Esophagus squamous epithelium (tissue), 4 donors: Measurements from ENCODE around the gene GSTM4.
"Not testable (repeated sequence)": the region's sequence is repeated elsewhere in the genome, so short reads cannot be mapped to it uniquely, and the experiment has no call there.

Experiments used
- CTCF ChIP-seq, 6 experiments: fragments of 450-650 bp in 4 of 6; fragments of 200-600 bp in 2 of 6; sonication (generic) in 2 of 6; IDR thresholded peaks; one replicate each; pipeline ENCODE4 v1.5.1; 2016 to 2019; ENCODE audit warnings: antibody characterized with exemption in 6 of 6, mild to moderate bottlenecking in 4 of 6, moderate library complexity in 4 of 6
- POLR2A ChIP-seq, 4 donors: fragments of 450-650 bp; IDR thresholded peaks; one replicate each; pipeline ENCODE4 v1.6.1; 2017; ENCODE audit warnings: antibody characterized with exemption in 4 of 4, mild to moderate bottlenecking in 4 of 4, moderate library complexity in 3 of 4

- TF ChIP-seq POLR2A, CTCF (IDR thresholded peaks at IDR 0.05): not testable (repeated sequence)
These were observed 39.2 kb downstream of the GSTM4 start for GRCh38 chr1:109695138-109695537.
